Smooth muscle cell (in vitro differentiated cells): ENCODE results near the gene MESD. TPM values are rescaled to one million over a fixed set of nuclear protein-coding genes. Genes with fewer than 3 reads are reported as not detected.
A peak's percentile ranks its signal among the peaks of the same experiment; 100 is the strongest.
"Not testable (repeated sequence)": the region's sequence is repeated elsewhere in the genome, so short reads cannot be mapped to it uniquely, and the experiment has no call there.

Experiments used
- DNase-seq: peaks from one replicate; lab custom pipeline; 2025; ENCODE audit not compliant: unreplicated experiment; lab: John Stamatoyannopoulos, UW
- H2AFZ ChIP-seq: fragments of 200-600 bp; sonication (generic); 2 replicates; pipeline ENCODE4 v1.6.0; 2016; ENCODE audit warnings: antibody characterized with exemption, low read depth, mild to moderate bottlenecking
- H3F3A ChIP-seq: fragments of 200-600 bp; sonication (generic); 2 replicates; pipeline ENCODE4 v1.6.0; 2017; ENCODE audit warnings: antibody characterized with exemption, low read depth
- H3K27ac ChIP-seq: fragments of 200-600 bp; sonication (generic); 2 replicates; pipeline ENCODE4 v1.5.1; 2016; ENCODE audit warnings: low read depth, mild to moderate bottlenecking
- H3K27me3 ChIP-seq: fragments of 200-600 bp; sonication (generic); 2 replicates; pipeline ENCODE4 v1.6.1; 2016; ENCODE audit warnings: low read depth, mild to moderate bottlenecking
- H3K36me3 ChIP-seq: fragments of 200-600 bp; sonication (generic); 2 replicates; pipeline ENCODE4 v1.5.1; 2016; ENCODE audit warnings: low read depth
- H3K4me1 ChIP-seq: fragments of 200-600 bp; sonication (generic); 2 replicates; pipeline ENCODE4 v1.5.1; 2016; ENCODE audit warnings: low read depth
- H3K4me2 ChIP-seq: fragments of 200-600 bp; sonication (generic); 2 replicates; pipeline ENCODE4 v1.6.0; 2016; ENCODE audit warnings: mild to moderate bottlenecking
- H3K4me3 ChIP-seq: fragments of 200-600 bp; sonication (generic); 2 replicates; pipeline ENCODE4 v1.5.1; 2016; ENCODE audit warnings: mild to moderate bottlenecking
- H3K79me2 ChIP-seq: fragments of 200-600 bp; sonication (generic); 2 replicates; pipeline ENCODE4 v1.6.0; 2016; ENCODE audit warnings: low read depth, mild to moderate bottlenecking
- H3K9ac ChIP-seq: fragments of 200-600 bp; sonication (generic); 2 replicates; pipeline ENCODE4 v1.6.0; 2016; ENCODE audit warnings: low read depth
- H3K9me3 ChIP-seq: fragments of 200-600 bp; sonication (generic); replicated peaks from 2 replicates; pipeline ENCODE4 v1.5.1; 2016; ENCODE audit warnings: low read depth
- H4K20me1 ChIP-seq: fragments of 200-600 bp; sonication (generic); 2 replicates; pipeline ENCODE4 v1.6.0; 2016; ENCODE audit warnings: low read depth
- WGBS: methylation state at CpG from one replicate; pipeline ENCODE4 v1.1.7; 2016; ENCODE audit warnings: low lambda C conversion rate; 5-methylcytosine and 5-hydroxymethylcytosine counted together
- polyA plus RNA-seq: library from polyadenylated mRNA; unstranded; fragments of >200 nt; fragmentation: Nextera tagmentation; extraction: Ambion mirVana; gene quantifications from 2 replicates; pipeline ENCODE4 v1.2.1, GENCODE V29; 2016
- total RNA-seq: library from RNA; depleted of rRNA; stranded (reverse); fragments of >200 nt; gene quantifications from 2 replicates; pipeline ENCODE4 v1.2.3, GENCODE V29; 2014
- TF ChIP-seq, protein P1 (sequence below): fragments of 200-600 bp; sonication (generic); IDR thresholded peaks from 2 replicates; pipeline ENCODE4 v1.5.1; 2017; ENCODE audit warnings: borderline replicate concordance, mild to moderate bottlenecking, antibody characterized with exemption; ENCODE audit not compliant: insufficient read depth, poor library complexity, severe bottlenecking

The MESD gene
- total and polyA plus RNA-seq, 2 experiments from 2014 or later, result 20.1 to 41.4 TPM

DNA sequence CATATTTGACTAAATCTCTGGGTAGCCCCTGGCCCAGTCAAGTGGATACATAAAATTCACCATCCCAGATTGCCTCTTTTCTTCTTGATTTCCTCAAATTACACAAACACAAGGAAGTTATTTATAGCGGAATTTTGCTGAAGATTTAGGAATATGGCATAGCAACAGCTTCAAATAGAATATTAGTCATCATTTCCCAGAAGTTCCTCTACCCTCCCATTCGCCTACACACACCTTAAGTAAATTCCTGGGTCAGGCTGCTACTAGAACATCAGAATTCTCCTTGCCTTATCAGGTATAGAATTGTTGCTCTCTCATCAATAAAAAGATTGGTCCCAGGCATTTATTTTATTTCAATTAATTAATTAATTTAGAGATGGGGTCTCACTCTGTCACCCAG is 31.6 kb downstream of the MESD start:
- H3K4me2 ChIP-seq, result peak overlapping the region; percentile 40

GRCh38 chr15:80957556-80957955 is 32.1 kb downstream of the MESD start:
- Histone ChIP-seq H3K9me3 (no peaks in the 10 kb centered on the region), H3K36me3 (no peaks in the 10 kb centered on the region), H3K4me3 (no peak overlapping the region), H3F3A (no peaks in the 10 kb centered on the region), H3K27me3 (no peaks in the 10 kb centered on the region), H3K4me2 (peak overlapping the region; percentile 40), H3K4me1 (peaks cover 12% of the 10 kb centered on the region), H3K79me2 (no peaks in the 10 kb centered on the region), H2AFZ (no peak overlapping the region), H3K9ac (no peak overlapping the region), H3K27ac (no peak overlapping the region), H4K20me1 (peaks cover 68% of the 10 kb centered on the region)
- WGBS, result 59% methylated on average over 2 of the region's 2 CpGs
- TF ChIP-seq, protein P1, sequence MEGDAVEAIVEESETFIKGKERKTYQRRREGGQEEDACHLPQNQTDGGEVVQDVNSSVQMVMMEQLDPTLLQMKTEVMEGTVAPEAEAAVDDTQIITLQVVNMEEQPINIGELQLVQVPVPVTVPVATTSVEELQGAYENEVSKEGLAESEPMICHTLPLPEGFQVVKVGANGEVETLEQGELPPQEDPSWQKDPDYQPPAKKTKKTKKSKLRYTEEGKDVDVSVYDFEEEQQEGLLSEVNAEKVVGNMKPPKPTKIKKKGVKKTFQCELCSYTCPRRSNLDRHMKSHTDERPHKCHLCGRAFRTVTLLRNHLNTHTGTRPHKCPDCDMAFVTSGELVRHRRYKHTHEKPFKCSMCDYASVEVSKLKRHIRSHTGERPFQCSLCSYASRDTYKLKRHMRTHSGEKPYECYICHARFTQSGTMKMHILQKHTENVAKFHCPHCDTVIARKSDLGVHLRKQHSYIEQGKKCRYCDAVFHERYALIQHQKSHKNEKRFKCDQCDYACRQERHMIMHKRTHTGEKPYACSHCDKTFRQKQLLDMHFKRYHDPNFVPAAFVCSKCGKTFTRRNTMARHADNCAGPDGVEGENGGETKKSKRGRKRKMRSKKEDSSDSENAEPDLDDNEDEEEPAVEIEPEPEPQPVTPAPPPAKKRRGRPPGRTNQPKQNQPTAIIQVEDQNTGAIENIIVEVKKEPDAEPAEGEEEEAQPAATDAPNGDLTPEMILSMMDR, result no peak
- no peak for DNase-seq

More for the DNA sequence above, 31.6 kb downstream of the MESD start:
- no peak overlapping the region for H3K9ac ChIP-seq
- peaks cover 12% of the 10 kb centered on the region for H3K4me1 ChIP-seq
- DNase-seq, result no peak
- no peak overlapping the region for H3K27ac ChIP-seq
- no peaks in the 10 kb centered on the region for H3K27me3 ChIP-seq
- 78% methylated on average over 2 of the region's 2 CpGs for WGBS
- no peak overlapping the region for H2AFZ ChIP-seq
- no peaks in the 10 kb centered on the region for H3F3A ChIP-seq
- peaks cover 64% of the 10 kb centered on the region for H4K20me1 ChIP-seq
- no peaks in the 10 kb centered on the region for H3K36me3 ChIP-seq
- no peak overlapping the region for H3K4me3 ChIP-seq
- TF ChIP-seq, protein P1, result no peak
- H3K79me2 ChIP-seq, result no peaks in the 10 kb centered on the region
- H3K9me3 ChIP-seq, result no peaks in the 10 kb centered on the region

DNA sequence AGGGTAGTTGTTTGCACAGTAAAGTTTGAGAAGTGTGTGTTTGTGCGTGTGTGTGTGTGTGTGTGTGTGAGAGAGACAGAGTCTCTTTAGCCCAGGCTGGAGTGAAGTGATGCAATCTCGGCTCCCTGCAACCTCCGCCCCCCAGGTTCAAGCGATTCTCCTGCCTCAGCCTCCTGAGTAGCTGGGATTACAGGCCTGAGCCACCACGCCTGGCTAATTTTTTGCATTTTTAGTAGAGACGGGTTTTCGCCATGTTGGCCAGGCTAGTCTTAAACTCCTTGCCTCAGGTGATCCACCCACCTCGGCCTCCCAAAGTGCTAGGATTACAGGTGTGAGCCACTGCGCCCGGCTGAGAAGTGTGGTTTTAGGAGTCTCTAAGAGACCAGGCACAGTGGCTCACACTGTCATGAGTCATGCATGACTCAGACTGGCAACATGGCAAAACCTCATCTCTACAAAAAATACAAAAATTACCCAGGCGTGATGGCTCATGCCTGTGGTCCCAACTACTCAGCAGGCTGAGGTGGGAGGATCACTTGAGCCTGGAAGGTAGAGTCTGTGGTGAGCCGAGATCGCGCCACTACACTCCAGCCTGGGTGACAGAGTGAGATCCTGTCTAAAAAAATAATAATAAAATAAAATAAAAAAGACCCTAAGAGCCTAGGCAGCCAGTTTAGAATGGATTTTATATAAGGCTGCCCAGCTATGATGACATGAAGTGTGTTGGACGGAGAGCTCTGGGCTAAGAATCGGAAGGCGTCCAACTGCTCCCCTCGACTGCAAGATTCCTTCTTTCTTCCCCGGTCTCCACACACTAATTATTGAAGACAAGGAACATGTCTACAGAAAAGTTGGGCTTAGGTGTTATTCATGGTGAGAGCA is 33.8 kb downstream of the MESD start:
- peaks cover 58% of the 10 kb centered on the region for H4K20me1 ChIP-seq
- peak overlapping the region; percentile 64 for H3K4me2 ChIP-seq
- peaks cover 12% of the 10 kb centered on the region for H3K4me1 ChIP-seq
- H3K9ac ChIP-seq, DNase-seq, H2AFZ ChIP-seq, H3K9me3 ChIP-seq, H3K36me3 ChIP-seq, H3K27me3 ChIP-seq, H3K79me2 ChIP-seq, H3F3A ChIP-seq, H3K4me3 ChIP-seq: not testable (repeated sequence)
- 46% methylated on average over 19 of the region's 19 CpGs for WGBS
- H3K27ac ChIP-seq, result peak overlapping the region; percentile 45

DNA sequence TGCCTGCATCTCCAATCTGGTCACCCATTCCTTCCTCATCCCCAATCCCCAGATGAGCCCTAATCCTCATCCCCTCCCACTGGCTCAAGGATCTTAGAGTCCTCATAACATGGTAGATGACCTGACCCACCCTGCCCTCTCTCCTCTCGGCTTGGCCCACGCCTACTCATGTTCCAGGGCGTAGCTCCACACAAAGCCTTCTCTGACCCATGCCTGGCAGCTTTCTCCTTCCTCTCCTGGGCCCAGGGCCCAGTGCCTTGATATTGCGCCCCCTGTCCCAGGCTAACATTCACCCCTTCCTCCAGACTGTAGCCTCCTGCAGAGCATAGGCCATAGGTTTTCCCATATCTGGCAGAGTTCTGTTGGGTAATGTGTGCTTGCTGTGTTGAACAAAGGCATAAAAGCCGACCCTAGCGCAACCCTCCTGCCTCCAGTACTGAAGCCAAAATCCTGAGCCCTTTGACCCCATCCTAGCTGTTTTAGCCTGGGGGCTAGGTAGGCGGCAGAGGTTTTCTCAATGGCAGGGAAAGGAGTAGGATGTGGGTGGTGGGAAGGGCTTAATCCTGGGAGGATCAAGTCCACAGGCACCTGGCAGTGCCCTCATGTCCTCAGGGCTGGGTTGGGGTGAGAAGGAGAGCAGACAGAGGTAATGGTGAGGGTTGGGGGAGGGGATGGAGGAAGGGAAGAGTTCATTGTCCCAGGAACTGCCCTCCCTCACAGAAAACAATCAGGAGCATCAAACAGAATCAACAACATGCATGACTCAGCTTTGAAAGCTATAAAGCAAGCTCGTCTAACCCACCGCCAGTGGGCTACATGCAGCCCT is 35.5 kb downstream of the MESD start:
- no peak for DNase-seq
- no peak overlapping the region for H3K27ac ChIP-seq
- WGBS, result 76% methylated on average over 9 of the region's 9 CpGs
- H3K9me3 ChIP-seq, result no peaks in the 10 kb centered on the region
- H3K9ac ChIP-seq, result no peak overlapping the region
- H3K4me3 ChIP-seq, result no peak overlapping the region
- H3K4me1 ChIP-seq, result peaks cover 12% of the 10 kb centered on the region
- H3F3A ChIP-seq, result no peaks in the 10 kb centered on the region
- TF ChIP-seq, protein P1, result no peak
- no peak overlapping the region for H3K4me2 ChIP-seq
- no peak overlapping the region for H2AFZ ChIP-seq
- H3K27me3 ChIP-seq, result no peaks in the 10 kb centered on the region
- no peaks in the 10 kb centered on the region for H3K36me3 ChIP-seq
- H3K79me2 ChIP-seq, result no peaks in the 10 kb centered on the region
- H4K20me1 ChIP-seq, result peaks cover 51% of the 10 kb centered on the region
